ENCODE measurements around the gene AFTPH. TPM values are rescaled to one million over a fixed set of nuclear protein-coding genes. Genes with fewer than 3 reads are reported as not detected.
A peak's percentile ranks its signal among the peaks of the same experiment; 100 is the strongest.

AFTPH gene
- total RNA-seq, 2 donors from 2014 or later, result 32.0 to 52.9 TPM

- H3K36me3 ChIP-seq (replicated peaks in 1 of 2; ENCODE audit: insufficient read depth in 1 of 2, low read depth in 2 of 2), result no peaks in the 10 kb centered on the region
- no peaks in the 10 kb centered on the region for H3K9me3 ChIP-seq
- intact Hi-C loops (cut with DNase I), result no loop called here
- TF ChIP-seq POLR2A (IDR thresholded peaks at IDR 0.05), result no peak
- no peak for TF ChIP-seq CTCF (IDR thresholded peaks at IDR 0.05)
- no peaks in the 10 kb centered on the region for H3K27me3 ChIP-seq
- ATAC-seq (no peak), DNase-seq (no peak)
- peaks cover 77% of the 10 kb centered on the region for H3K4me1 ChIP-seq
- peak overlapping the region; percentile 21 to 84 (median 66) for H3K27ac ChIP-seq
- 73 to 83% methylated on average over 2 of the region's 2 CpGs for WGBS, 2 donors
- no peak overlapping the region for H3K4me3 ChIP-seq
Measured at GRCh38 chr2:64541547-64541946, 17.4 kb downstream of the AFTPH start.

GRCh38 chr2:64542071-64543007, 18.2 kb downstream of the AFTPH start:
- 25 to 28% methylated on average over 5 of the region's 5 CpGs for WGBS, 2 donors
- no peak for DNase-seq
- ATAC-seq, result peak; percentile 90
- TF ChIP-seq POLR2A (IDR thresholded peaks at IDR 0.05), result no peak
- no peak for TF ChIP-seq CTCF (IDR thresholded peaks at IDR 0.05)
- no peak overlapping the region for H3K4me3 ChIP-seq
- H3K36me3 ChIP-seq (replicated peaks in 1 of 2; ENCODE audit: insufficient read depth in 1 of 2, low read depth in 2 of 2), result no peaks in the 10 kb centered on the region
- intact Hi-C loops (cut with DNase I), result no loop called here
- H3K9me3 ChIP-seq, result no peaks in the 10 kb centered on the region
- no peaks in the 10 kb centered on the region for H3K27me3 ChIP-seq
- H3K4me1 ChIP-seq, result peaks cover 83% of the 10 kb centered on the region
- peak overlapping the region; percentile 21 to 84 (median 66) for H3K27ac ChIP-seq

GRCh38 chr2:64543008-64543697, 19.0 kb downstream of the AFTPH start:
- peak; percentile 5 for ATAC-seq
- Histone ChIP-seq H3K36me3 (replicated peaks in 1 of 2; ENCODE audit: insufficient read depth in 1 of 2, low read depth in 2 of 2) (no peaks in the 10 kb centered on the region), H3K27me3 (no peaks in the 10 kb centered on the region), H3K27ac (peak overlapping the region; percentile 8 to 84 (median 66)), H3K4me1 (peaks cover 83% of the 10 kb centered on the region), H3K4me3 (no peak overlapping the region), H3K9me3 (no peaks in the 10 kb centered on the region)
- DNase-seq, result no peak
- intact Hi-C loops (cut with DNase I), result no loop called here
- TF ChIP-seq CTCF (IDR thresholded peaks at IDR 0.05) (no peak), POLR2A (IDR thresholded peaks at IDR 0.05) (no peak)

GRCh38 chr2:64548761-64549160, 24.6 kb downstream of the AFTPH start:
- no peak for TF ChIP-seq POLR2A (IDR thresholded peaks at IDR 0.05)
- TF ChIP-seq CTCF (IDR thresholded peaks at IDR 0.05), result no peak
- no peaks in the 10 kb centered on the region for H3K27me3 ChIP-seq
- intact Hi-C loops (cut with DNase I), result no loop called here
- DNase-seq (no peak), ATAC-seq (no peak)
- no peak overlapping the region for H3K4me3 ChIP-seq
- peak overlapping the region in 1 of 4 donors; percentile 49 for H3K27ac ChIP-seq
- peaks cover 37% of the 10 kb centered on the region for H3K4me1 ChIP-seq
- H3K9me3 ChIP-seq, result no peaks in the 10 kb centered on the region
- H3K36me3 ChIP-seq (replicated peaks in 1 of 2; ENCODE audit: insufficient read depth in 1 of 2, low read depth in 2 of 2), result no peaks in the 10 kb centered on the region
- whole genome bisulfite sequencing, 2 donors, result 41 to 61% methylated on average over 3 of the region's 3 CpGs

Measured in body of pancreas (tissue), 4 donors.